Measurements from ENCODE around the gene JADE2. TPM values are rescaled to one million over a fixed set of nuclear protein-coding genes. Genes with fewer than 3 reads are reported as not detected.
"Not testable (repeated sequence)": the region's sequence is repeated elsewhere in the genome, so short reads cannot be mapped to it uniquely, and the experiment has no call there.

The JADE2 gene
- polyA plus RNA-seq, 4 donors: 9.9 to 13.1 (median 11.8) TPM

- no peak for DNase-seq (ENCODE audit: low read depth in 4 of 4, low spot score in 3 of 4)
Observed at GRCh38 chr5:134547999-134548658, 22.7 kb downstream of the JADE2 start.

- no peak for DNase-seq (ENCODE audit: low read depth in 4 of 4, low spot score in 3 of 4)
Observed at GRCh38 chr5:134549714-134550113, 24.2 kb downstream of the JADE2 start.

GRCh38 chr5:134550271-134551214 lies 25.1 kb downstream of the JADE2 start:
- DNase-seq (ENCODE audit: low read depth in 4 of 4, low spot score in 3 of 4): no peak

- DNase-seq (ENCODE audit: low read depth in 4 of 4, low spot score in 3 of 4): no peak
Observed at GRCh38 chr5:134551901-134552300, 26.4 kb downstream of the JADE2 start.

- DNase-seq (ENCODE audit: low read depth in 4 of 4, low spot score in 3 of 4): no peak
Observed at GRCh38 chr5:134552301-134552700, 26.8 kb downstream of the JADE2 start.

GRCh38 chr5:134552716-134553115 lies 27.2 kb downstream of the JADE2 start:
- DNase-seq (ENCODE audit: low read depth in 4 of 4, low spot score in 3 of 4): not testable (repeated sequence)

GRCh38 chr5:134553821-134554267 lies 28.4 kb downstream of the JADE2 start:
- DNase-seq (ENCODE audit: low read depth in 4 of 4, low spot score in 3 of 4): no peak

- no peak for DNase-seq (ENCODE audit: low read depth in 4 of 4, low spot score in 3 of 4)
Observed at GRCh38 chr5:134554319-134555222, 29.1 kb downstream of the JADE2 start.

GRCh38 chr5:134555223-134555889 lies 29.9 kb downstream of the JADE2 start:
- DNase-seq (ENCODE audit: low read depth in 4 of 4, low spot score in 3 of 4): no peak

GRCh38 chr5:134555890-134556311 lies 30.4 kb downstream of the JADE2 start:
- no peak for DNase-seq (ENCODE audit: low read depth in 4 of 4, low spot score in 3 of 4)

- not testable (repeated sequence) for DNase-seq (ENCODE audit: low read depth in 4 of 4, low spot score in 3 of 4)
Observed at GRCh38 chr5:134556588-134556987, 31.1 kb downstream of the JADE2 start.

- DNase-seq (ENCODE audit: low read depth in 4 of 4, low spot score in 3 of 4): no peak
Observed at GRCh38 chr5:134556994-134557393, 31.5 kb downstream of the JADE2 start.

- no peak for DNase-seq (ENCODE audit: low read depth in 4 of 4, low spot score in 3 of 4)
Observed at GRCh38 chr5:134559672-134560071, 34.2 kb downstream of the JADE2 start.

GRCh38 chr5:134560698-134561097 lies 35.2 kb downstream of the JADE2 start:
- no peak for DNase-seq (ENCODE audit: low read depth in 4 of 4, low spot score in 3 of 4)

GRCh38 chr5:134561871-134562296 lies 36.4 kb downstream of the JADE2 start:
- DNase-seq (ENCODE audit: low read depth in 4 of 4, low spot score in 3 of 4): no peak

GRCh38 chr5:134563221-134563620 lies 37.8 kb downstream of the JADE2 start:
- DNase-seq (ENCODE audit: low read depth in 4 of 4, low spot score in 3 of 4): no peak

- no peak for DNase-seq (ENCODE audit: low read depth in 4 of 4, low spot score in 3 of 4)
Observed at GRCh38 chr5:134563962-134564361, 38.5 kb downstream of the JADE2 start.

GRCh38 chr5:134564396-134564795 lies 38.9 kb downstream of the JADE2 start:
- DNase-seq (ENCODE audit: low read depth in 4 of 4, low spot score in 3 of 4): no peak

- DNase-seq (ENCODE audit: low read depth in 4 of 4, low spot score in 3 of 4): no peak
Observed at GRCh38 chr5:134565791-134566740, 40.6 kb downstream of the JADE2 start.
